ENCODE results near the gene SLX4IP. TPM values are rescaled to one million over a fixed set of nuclear protein-coding genes. Genes with fewer than 3 reads are reported as not detected.
"Not testable (repeated sequence)": the region's sequence is repeated elsewhere in the genome, so short reads cannot be mapped to it uniquely, and the experiment has no call there.

SLX4IP gene
- total RNA-seq, 1 donor from 2014 or later: 2.2 TPM

DNA sequence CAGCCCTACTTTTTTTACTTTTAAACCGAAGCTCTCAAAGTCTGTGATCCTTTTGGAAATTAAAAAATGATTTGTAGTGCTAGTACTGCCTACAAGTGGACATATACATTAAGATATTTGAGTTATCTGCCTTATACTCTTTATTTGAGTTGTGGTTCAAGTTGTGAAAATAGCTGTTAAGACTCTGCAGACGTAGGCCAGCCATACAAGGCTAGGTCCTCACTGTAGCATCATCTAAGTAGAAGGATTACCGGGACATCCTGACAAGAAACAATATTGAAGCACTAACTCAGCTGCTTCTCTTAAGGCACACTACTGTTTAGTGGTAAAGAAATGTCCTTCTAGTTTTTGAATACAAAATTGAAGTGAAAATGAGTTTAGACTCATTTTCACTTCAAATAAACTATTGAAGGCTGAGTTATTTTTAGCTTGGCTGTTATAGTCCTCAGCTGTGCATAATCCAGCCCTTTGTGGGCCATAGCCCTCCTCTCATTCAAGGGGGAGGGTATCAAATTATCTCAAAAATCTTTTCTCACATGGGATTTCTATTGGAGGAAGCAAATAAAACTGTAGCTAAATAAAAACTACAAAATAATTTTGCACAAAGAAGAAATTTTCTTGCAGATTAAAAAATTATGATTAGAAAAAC, 170.6 kb downstream of the SLX4IP start:
- no peak for ATAC-seq
- no peak for DNase-seq
- intact Hi-C loops (cut with micrococcal nuclease): no loop called here

DNA sequence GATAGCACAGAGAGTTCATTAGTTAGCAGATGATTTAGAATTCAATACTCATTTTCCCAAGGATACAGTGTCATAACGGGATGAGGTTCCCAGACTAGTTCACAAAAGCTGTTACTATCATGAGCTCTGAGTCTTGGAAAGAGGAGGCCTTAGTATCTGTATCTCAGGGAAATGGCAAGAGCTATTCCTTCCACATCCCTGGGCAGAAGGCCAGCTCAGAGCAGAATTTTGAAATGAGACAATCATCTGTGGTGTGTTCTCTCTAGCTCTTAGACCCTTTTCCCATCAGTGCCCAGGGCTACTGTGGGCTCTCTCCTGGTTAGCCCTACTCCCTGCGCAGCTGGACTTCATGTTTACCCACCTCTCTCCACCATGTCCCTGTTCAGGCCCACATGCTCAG, 174.2 kb downstream of the SLX4IP start:
- intact Hi-C loops (cut with micrococcal nuclease): no loop called here
- DNase-seq (peak; percentile 61), ATAC-seq (peak; percentile 70)

- intact Hi-C loops (cut with micrococcal nuclease): no loop called here
- ATAC-seq (peak; percentile 61), DNase-seq (no peak)
Observed at GRCh38 chr20:10609770-10610169, 174.7 kb downstream of the SLX4IP start.

DNA sequence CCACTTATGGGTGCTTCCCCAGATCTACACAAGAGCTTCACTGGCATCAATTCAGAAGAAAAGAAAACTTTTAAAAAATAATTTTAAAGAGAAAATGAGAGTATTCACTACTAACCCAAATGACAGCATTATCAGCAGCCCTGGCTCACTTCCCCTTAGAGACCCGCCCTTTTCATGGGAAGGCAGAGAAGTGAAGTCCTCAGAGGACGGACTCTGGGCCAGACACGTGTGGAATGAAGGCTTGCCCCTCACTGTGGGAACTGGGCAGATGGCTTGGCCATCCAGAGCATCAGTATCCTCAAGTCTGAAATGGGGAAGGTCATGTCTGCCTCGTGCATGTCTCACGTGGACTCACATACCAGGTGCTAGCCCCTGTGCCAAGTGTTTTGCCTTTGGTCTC, 175.1 kb downstream of the SLX4IP start:
- peak; percentile 57 for DNase-seq
- peak; percentile 79 for ATAC-seq
- intact Hi-C loops (cut with micrococcal nuclease): no loop called here

DNA sequence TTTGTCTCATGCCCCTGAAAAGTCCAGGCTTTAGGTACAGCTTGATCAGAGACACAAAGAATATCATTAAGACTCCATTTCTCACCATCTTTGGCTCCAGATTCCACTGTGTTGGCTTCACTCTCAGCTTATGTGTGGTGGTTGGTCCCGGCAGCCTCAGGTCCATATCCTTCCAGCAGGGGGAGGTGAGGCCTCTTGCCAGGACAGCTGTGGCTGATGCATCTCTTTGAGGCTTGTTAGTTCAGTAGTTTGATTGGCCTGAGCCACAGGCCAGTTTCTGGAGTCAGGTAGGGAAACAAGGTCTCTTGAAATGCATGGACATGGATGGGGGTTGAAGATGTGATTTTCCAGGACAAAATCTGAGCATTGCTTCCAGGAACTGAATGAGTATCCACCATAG, 176.3 kb downstream of the SLX4IP start:
- ATAC-seq (peak; percentile 59), DNase-seq (peak; percentile 65)
- intact Hi-C loops (cut with micrococcal nuclease): no loop called here

- ATAC-seq; intact Hi-C loops (cut with micrococcal nuclease); DNase-seq: not testable (repeated sequence)
Observed at GRCh38 chr20:10613426-10613825, 178.3 kb downstream of the SLX4IP start.

- intact Hi-C loops (cut with micrococcal nuclease): no loop called here
- DNase-seq: no peak
- ATAC-seq: no peak
Observed at GRCh38 chr20:10613911-10614310, 178.8 kb downstream of the SLX4IP start.

DNA sequence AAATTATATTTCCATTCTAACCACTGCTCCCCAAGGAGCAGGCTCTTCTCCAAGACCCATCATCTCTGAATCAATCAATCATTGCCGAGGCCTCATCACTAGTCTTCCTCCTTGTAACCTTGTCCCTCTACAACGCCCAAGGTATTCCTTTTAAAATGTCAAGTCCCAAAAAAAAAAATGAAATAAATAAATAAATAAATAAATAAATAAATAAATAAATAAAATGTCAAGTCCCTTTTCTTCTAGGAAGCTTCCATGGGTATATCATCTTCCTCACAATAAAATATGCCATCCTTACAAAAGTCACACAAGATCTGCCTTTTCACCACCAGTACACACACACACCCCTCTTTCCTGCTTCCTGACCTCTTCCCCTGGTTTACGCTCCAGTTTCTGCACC, 181.1 kb downstream of the SLX4IP start:
- ATAC-seq (no peak), DNase-seq (no peak)
- intact Hi-C loops (cut with micrococcal nuclease): no loop called here

DNA sequence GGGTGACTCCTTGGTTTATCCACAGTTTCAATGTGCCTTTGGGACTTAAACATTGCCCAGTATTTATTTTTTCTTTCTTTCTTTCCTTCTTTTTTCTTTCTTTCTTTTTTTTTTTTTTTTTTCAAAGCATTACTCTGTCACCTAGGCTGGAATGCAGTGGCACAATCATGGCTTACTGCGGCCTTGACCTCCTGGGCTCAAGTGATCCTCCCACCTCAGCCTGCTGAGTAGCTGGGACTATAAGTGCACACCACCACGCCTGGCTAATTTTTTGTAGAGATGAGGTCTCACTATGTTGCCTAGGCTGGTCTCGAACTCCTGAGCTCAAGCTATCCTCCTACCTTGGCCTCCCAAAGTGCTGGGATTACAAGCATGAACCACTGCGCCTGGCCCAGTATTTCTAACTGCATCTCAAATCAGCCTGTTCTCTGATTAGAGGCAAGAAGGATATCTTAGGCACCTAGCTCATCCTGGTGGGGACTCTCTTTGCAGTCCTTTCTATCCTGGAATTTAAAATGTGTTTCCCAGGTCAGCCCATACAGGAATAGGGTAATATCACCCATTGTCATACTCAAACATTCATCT, 182.5 kb downstream of the SLX4IP start:
- ATAC-seq; intact Hi-C loops (cut with micrococcal nuclease); DNase-seq: not testable (repeated sequence)

DNA sequence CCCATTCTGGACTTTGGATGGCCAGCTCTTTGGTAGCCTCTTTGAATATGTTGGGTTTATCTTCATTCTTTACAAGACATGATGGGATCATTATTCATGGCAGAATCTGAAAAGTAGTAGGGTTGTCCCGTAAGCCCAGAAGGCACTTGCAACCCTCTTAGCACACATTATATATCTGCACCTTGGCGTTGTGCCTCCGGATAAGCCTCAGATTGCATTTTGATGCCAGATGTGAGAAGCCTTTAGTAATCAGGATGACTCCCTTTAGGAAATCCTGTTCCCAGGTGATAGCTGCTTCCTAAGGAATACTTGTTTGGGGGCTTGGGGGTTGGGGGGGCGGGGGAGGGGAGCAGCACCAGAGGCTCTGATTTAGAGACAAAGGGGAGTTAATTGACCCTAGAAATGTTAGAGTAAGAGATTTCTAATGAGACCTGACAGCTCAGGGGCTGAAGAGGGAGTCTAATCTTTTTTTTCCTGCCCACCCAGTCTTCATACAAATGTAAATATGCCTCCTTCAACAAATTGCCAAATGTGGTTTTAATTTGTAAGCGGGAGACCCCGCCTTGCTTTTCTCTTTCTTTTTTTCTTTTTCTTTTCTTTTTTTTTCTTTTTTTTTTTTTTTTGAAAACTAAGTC, 183.6 kb downstream of the SLX4IP start:
- ATAC-seq: no peak
- intact Hi-C loops (cut with micrococcal nuclease): no loop called here
- DNase-seq: no peak

DNA sequence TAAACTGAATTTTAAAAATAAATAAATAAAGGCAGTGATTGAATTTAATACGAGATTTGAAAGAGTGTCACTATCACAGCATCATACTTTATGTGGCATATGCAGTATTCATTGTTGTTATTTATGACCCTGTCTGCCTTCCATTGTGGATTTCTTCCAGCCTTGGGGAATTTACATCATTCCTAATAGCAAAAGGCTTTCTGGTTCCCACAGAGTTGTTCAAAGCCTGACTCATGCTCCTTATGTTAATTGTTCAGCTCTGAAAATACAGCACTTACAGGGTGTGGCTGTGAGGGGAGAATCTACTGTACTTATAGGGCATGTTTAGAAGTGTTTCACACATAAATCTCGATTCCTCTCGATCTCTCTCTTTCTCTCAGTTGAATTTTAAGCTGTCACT, 184.3 kb downstream of the SLX4IP start:
- no peak for ATAC-seq
- intact Hi-C loops (cut with micrococcal nuclease): no loop called here
- no peak for DNase-seq

DNA sequence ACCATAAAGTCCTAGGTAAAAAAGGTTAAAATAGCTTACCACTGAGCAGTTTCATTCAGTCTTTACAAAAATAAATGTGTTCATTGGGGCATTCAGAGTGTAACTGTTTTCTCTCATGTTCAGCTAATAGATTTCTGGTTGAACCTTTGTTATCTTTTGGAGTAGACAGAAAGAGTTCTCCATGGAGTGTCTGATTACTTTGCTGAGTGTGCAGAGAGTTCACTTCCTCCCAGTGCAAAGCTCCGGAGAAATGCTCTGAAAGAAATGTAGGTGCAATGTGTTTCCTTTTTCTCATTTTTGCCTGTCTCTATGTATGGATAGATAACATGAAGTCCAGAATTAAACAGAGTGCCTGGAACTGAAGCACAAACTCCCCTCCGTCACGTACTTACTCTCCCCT, 186.0 kb downstream of the SLX4IP start:
- no peak for ATAC-seq
- intact Hi-C loops (cut with micrococcal nuclease): no loop called here
- no peak for DNase-seq

- intact Hi-C loops (cut with micrococcal nuclease): no loop called here
- peak; percentile 89 for ATAC-seq
- peak; percentile 50 for DNase-seq
Observed at GRCh38 chr20:10622657-10623418, 187.7 kb downstream of the SLX4IP start.

DNA sequence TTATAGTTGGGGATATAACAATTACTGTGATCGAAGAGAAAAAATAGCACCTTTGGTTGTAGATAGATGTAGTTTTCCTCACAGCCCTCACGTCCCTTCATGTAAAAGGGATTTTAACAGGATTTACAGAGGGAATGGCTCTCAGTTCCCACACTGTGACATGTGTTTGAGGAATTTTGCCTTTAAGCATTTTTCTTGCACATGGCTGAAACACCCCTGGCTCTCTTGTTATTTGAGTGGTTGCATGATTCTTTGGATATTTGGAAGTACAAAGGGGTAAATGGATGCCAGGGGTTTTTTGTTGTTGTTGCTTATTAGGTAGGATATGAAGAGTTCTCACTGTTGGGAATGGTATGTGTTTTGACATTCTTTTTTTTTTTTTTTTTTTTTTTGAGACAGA, 190.5 kb downstream of the SLX4IP start:
- DNase-seq (no peak), ATAC-seq (no peak)
- intact Hi-C loops (cut with micrococcal nuclease): no loop called here

DNA sequence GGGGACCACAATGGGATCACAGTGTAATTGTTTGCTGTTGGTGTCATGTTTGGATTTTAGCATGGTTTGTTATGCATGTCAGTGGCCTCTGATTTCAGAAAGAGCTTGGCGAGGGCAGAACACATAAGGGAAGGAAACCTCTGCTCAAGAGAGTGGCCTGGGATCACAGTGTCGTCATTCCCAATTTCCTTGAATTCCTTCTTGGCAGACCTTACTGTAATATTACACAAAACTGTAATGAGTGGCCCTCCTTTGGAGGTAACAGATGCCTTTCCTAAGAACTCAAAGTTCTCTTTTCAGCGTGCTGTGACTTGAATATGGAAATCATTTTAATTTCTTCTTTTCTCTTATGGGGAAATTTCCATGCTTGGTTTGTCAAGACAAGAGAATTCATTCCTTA, 191.8 kb downstream of the SLX4IP start:
- DNase-seq (no peak), ATAC-seq (peak; percentile 75)
- intact Hi-C loops (cut with micrococcal nuclease): no loop called here

DNA sequence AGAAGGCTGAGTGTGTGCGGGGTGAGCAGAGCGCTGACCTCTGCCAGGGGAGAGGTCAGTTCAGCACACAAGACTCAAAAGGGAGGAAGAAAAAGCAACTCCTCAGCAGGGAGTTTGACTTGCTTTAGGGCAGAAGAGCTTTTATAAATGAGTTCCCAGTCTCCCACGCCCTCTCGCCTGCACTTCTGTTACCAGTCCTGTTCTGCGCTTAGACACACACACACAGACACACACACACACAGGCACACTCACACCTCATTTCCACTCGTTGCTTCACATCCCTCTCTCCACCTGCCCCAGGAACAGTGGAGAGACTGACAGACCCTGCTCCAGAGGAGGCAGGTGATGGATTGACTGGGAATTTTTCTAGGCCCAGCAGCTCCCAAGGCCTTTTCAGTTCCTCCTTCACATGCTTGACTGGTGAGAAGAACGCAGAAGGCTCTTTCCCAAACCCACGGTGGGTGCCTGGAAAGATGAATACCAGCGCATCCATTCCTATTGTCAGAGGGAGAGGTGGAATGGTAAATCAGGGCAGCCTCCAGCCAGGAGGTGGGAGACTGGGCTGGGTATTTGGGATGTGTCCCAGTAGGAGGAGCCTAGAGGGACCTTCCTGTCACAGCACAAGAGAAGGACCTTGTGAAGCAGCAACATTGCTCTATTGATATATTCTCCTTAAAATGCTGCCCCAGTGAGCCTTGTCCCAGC, 195.0 kb downstream of the SLX4IP start:
- no peak for ATAC-seq
- intact Hi-C loops (cut with micrococcal nuclease): no loop called here
- DNase-seq: no peak

- intact Hi-C loops (cut with micrococcal nuclease): no loop called here
- DNase-seq: no peak
- no peak for ATAC-seq
Observed at GRCh38 chr20:10631126-10631525, 196.0 kb downstream of the SLX4IP start.

GRCh38 chr20:10632721-10633509, 197.8 kb downstream of the SLX4IP start:
- ATAC-seq: no peak
- intact Hi-C loops (cut with micrococcal nuclease): no loop called here
- no peak for DNase-seq

DNA sequence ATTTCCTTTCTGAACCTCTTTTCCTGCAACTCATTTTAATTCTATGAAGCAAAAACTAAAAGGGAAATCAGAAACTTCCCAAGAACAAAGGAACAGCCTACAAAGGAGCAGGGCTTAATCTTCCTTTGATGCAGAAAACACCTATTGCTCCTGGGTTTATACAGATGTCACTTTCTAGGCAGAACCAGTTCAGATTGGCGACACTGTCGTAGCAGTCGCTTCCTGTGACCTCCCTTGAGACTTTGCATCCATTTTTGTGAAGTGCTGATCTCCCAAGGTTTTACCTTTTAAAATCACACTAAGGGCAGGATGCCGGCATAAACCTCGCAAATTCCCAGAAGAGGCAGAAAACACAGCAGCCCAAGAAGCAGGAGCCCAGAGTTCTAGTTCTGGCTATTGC, 198.6 kb downstream of the SLX4IP start:
- no peak for DNase-seq
- no peak for ATAC-seq
- intact Hi-C loops (cut with micrococcal nuclease): no loop called here

Data from left ventricle myocardium superior (tissue), 1 donor.